Right forelimb (tissue), 1 donor: Measurements from ENCODE around the gene XPR1.
"Not testable (repeated sequence)": the region's sequence is repeated elsewhere in the genome, so short reads cannot be mapped to it uniquely, and the experiment has no call there.

ENCODE experiments used
- DNase-seq: peaks from one replicate; pipeline ENCODE4 v3.0.0-alpha.2; 2018

Gene XPR1

DNA sequence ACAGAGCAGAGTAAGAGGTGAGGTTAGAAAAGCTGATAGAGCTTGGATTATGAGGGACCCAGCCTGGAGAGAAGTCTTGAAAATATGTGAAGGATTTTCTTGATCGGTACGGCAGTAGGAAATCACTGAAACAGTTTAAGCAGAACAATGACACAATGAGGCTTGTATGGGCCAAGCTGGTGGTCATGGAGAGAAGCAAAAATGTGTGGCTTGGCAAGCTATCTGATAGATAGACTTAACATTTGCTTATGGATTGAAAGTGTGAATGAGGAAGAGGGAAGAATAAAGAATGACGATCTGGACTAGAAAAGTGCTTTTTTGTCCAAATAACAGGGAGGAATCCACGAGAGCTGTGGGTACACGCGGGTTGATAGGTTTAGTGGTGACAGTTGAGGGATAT, 15.4 kb upstream of the XPR1 start:
- no peak for DNase-seq

- no peak for DNase-seq
Observed at GRCh38 chr1:180617774-180618395, 13.9 kb upstream of the XPR1 start.

DNA sequence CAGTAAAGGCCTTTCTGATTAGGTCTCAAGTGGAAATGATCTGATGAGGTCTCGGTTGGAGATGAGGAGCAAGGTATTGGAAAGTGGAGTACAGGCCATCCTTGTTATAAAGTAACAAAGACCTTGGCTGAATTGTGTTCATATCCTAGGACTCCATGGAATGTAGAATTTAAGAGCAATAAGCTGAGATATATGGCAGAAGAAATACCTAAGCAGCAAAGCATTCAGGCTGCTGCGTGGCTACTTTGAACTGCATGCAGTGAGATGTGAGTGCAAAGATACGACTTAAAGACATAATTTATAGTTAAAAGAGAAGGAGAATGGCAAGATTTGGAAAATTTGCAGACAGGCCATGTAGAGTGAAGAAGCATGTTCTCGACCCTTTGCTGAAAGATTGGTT, 11.2 kb upstream of the XPR1 start:
- no peak for DNase-seq

DNA sequence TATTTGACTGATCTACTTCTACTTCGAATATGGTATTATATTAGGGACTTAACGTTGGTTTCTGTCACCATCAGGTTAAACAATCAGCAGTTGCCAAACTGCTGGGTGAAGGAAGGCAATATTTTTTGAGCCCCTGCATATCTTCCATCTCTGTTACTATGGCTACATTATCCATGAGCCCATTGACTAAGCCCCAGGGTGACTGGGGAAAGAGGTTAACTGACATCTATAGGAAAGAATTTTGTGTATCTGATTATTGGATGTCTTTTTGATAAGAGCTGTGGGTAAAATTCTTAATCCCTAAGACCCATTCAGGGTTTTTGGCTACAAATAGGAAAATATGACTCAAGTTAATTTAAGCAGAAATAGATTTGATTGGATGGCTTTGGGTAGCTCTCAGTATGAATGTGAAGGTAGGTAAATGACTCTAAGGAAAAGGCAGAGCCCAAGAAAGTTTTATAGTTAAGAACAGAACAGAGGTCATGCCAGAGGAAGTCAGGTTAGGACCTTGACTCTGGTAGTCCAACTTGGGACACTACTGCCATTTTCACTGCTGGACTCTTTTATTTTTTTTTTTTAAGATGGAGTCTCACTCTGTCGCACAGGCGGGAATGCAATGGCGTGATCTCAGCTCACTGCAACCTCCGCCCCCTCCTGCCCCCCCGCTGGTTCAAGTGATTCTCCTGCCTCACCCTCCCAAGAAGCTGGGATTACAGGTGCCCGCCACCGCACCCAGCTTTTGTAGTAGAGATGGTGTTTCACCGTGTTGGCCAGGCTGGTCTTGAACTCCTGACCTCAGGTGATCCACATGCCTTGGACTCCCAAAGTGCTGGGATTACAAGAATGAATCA, 8.9 kb upstream of the XPR1 start:
- DNase-seq, result no peak

- no peak for DNase-seq
Observed at GRCh38 chr1:180623579-180624347, 8.1 kb upstream of the XPR1 start.

GRCh38 chr1:180626711-180627110, 5.1 kb upstream of the XPR1 start:
- DNase-seq, result no peak

- no peak for DNase-seq
Observed at GRCh38 chr1:180627411-180627810, 4.4 kb upstream of the XPR1 start.

DNA sequence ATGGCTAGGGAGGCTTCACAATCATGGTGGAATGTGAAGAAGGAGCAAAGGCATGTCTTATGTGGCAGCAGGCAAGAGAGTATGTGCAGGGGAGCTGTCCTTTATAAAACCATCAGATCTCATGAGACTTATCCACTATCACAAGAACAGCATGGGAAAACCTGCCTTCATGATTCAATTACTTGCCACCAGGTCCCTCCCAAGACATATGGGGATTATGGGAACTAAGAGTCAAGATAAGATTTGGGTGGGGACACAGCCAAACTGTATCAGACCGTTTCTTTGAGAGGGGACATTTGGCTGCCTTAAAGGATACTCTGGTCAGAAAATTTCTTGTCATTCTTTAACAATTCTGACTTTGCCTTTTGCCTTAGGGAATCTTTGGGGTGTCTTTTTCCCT, 3.2 kb upstream of the XPR1 start:
- DNase-seq, result no peak

- DNase-seq, result no peak
Observed at GRCh38 chr1:180630408-180631193, 1.2 kb upstream of the XPR1 start.

DNA sequence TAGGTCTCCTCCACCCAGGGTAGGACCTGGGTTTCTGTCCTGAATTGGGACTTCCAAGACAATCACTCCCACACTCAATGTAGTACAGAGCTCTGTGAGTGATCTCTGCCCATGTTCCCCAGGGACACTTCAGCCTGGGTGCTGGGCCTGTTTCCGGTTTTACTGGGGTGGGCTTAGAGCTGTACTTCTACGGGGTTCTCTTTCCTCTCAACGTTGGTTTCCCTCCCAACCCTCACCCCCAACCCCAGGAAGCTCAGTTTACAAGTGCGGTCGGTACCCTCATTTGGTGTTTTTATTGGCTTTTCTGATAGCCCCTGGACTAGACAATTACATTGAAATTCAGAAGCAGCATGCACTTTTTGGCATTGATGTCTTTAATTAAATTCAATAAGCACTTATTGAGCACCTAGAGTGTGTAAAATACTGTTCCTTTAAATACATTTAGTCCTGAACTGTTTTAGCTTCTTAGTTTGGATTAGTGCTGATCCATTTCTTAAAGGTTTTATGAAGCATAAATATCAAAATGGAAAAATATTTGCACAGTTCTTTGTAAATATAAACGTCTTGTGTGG, 542 bp upstream of the XPR1 start:
- no peak for DNase-seq

DNA sequence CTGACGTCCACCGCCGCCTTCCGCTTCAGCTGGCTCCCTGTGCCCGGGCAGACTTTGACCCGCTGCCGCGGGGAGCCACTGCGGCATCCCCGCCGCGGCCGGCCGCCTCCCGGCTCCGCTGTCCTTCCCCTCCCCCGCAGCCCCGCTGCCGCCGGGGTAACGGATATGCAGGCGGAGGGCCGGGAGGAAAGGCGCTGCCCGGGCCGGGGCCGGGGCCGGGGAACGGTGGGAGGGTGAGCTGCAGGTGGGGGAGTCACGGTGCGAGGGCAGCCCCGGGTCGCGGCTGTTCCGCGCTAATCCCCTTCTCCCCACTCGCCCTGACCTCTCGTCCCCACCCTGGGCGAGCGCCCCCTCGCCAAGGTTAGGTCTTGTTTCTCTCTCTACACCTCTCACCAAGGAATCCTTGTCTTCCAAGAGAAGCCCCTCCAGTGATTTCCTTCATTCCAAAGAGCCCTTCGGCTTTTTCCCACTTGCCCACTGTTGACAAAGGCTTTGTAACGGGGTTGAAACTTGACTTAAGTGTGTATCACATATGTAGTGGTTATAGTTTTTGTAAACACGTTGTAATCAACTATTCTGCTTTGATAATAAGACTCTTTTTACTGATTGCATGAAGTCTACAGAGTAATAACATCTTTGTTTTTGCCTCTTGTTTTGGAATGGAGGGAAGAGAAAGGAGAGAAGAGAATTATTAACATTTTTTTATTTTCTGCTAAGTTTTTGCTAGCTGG, 669 bp downstream of the XPR1 start:
- no peak for DNase-seq

DNA sequence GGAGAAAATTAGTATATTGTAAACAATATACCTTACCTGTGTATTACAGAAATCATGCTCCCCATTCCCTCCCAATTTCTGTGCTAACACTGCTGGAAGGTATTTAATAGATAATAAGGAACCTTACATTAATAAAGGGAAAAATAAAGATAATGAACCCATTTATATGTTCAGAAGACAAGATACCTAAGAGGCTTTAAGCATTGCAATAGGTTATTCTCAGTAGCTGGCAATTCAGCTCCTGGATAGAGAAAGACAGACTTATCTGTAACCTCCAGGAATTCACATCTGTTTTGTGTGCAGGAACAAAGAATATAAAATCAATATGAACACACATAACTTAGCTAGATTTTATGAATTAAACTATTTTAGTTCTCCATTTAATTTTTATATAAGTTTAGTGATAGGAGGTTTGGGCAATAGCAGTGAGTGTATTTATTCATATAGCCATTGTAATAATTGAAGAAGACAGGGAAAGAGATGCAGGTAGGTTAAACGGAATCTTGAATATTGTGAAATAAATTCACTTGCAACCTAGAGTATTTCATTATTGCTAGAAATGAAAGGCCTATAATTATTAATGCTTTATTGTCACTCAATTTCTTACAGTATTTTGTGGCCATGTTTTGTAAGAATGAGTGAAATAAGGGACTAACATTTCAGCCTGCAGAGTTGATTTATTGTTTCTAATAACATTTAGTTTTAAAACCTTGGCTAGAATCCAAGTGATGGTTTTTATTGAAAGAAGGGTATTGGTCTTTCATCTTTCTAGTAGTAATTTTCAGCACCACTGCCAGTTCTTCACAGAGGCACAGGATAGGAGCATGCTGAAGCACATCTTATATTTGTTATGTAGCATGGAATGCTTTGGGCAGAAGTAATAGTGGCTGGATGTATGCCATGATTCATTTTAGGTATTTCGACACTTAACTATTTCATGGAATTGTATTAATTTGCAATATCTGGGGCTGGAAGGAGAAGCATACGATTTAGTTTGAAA, 1.5 kb downstream of the XPR1 start:
- DNase-seq, result no peak

DNA sequence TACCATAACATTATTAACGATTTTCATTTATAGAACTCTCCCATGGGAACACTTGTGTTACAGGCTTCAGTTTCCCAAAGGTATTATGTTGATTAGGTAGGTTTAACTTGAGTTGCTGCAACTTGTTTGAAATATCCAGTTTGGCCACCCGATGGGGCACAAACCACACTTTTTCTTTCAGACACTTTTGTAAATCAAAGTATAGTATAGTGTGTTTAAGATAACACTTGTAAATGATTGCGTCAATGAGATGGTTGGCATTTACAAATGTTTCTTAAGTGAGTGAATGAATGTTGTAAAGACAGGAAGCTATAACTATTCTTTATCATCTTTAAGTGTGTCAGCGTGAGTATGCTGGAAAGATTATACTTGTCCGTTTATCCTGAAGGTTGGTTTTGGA, 4.3 kb downstream of the XPR1 start:
- no peak for DNase-seq

DNA sequence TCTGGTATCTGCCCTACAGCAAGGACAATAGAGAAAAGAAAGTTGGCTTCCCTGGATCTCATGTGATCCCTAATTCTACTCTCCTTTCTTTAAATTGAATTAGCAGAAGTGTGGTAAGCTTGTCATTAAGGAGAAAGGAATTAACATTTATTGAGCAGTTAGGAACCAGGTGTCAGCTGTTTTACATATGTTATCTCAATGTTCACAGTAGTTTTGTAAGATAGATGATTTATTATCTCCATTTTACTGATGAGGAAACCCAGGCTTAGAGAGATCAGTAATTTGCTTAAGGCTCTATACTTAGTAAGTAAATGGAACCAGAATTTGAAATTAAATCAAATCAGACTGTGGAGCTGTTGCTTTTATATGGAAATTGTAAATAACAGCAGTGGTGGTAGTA, 8.0 kb downstream of the XPR1 start:
- DNase-seq, result no peak

DNA sequence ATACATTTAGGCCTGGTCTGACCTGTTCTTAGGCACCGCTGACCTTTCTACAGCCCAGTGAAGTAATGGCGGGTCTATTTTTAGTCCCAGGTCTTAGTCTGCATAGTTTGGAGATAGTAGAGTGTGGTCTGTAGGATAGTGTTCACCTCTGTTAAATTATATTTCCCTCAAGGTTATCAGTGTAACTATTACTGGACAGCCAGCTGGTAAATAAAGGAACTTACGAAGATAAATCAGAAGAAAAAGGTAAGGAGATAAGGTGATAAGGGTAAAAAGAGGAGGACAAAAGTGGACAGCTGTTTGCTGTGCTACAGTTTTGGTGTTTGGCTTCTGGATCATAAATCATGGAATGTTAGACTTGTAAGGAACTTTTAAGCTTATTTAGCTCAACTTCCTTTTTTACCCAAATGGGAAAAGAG, 8.7 kb downstream of the XPR1 start:
- DNase-seq, result no peak

DNA sequence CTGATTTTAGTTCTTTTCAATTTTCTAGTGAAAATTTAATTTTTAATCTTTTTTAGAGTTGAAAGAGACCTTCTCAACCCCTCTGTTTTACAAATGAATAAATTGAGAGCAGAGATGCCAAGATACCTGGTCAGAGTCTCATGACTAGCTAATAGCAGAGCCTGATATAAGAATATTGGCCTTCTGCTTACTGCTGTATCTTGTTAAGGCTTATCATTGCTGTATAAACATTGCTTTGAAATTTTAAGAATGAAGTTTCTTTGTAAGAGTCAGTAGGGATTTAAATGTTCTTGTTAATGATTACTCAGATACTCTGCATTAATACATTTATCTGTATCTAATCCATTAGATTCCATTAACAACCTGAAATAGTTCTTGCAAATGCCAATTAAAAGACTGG, 9.8 kb downstream of the XPR1 start:
- DNase-seq, result no peak

- DNase-seq, result no peak
Observed at GRCh38 chr1:180642781-180643180, 11.0 kb downstream of the XPR1 start.

DNA sequence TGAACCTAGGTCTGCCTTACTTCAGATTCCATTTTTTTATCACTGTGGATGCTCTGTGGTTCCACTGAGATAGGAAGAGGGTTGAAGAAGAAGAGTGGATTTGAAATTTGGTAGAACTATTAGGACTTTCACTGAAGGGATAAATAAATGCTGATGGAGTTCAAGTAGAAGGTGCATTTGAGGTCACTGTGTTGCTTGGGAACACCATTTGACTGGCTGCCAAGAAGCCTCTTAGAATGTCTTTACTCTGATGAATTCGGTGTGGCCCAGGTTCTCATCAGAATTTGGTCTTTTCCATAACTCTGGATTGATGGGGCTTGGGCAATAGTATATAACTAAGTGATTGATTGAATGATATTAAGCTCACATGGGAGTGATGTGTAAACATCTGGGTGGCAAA, 11.9 kb downstream of the XPR1 start:
- no peak for DNase-seq

GRCh38 chr1:180644526-180645192, 12.8 kb downstream of the XPR1 start:
- no peak for DNase-seq

DNA sequence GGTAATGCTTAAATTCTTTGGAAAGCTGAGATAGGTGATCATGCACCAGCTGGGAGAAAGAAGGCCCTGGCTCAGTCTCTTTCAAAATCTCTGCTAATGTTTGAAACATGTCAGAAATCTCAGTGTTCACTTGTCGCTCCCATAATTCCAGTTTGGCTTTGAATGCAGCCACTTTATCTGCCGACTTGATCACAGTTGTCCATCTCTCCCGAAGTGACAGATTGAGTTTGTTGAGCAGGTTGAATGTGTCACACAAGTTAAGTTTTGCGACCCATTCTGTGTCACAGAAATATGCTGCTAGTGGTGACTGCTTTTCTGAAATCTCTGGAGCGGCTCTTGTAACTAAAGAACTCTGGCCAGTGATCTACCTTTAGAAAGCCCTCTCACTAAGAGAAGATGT, 13.4 kb downstream of the XPR1 start:
- not testable (repeated sequence) for DNase-seq
